NB4 (cell line): ENCODE results near the gene SIAH1.

ENCODE experiments used
- MYC ChIP-seq: IDR thresholded peaks from 2 replicates; pipeline ENCODE4 v1.6.1; 2011; ENCODE audit warnings: low read depth, low read length
- POLR2A ChIP-seq: IDR thresholded peaks from 2 replicates; pipeline ENCODE4 v1.6.1; 2011; ENCODE audit warnings: mild to moderate bottlenecking; ENCODE audit not compliant: insufficient read length; ENCODE audit errors: extremely low read depth
- TF ChIP-seq, protein P1 (sequence below): IDR thresholded peaks from one replicate; pipeline ENCODE4 v1.5.1; 2012; ENCODE audit warnings: low read depth, low read length
- TF ChIP-seq, protein P2 (sequence below): IDR thresholded peaks from 2 replicates; pipeline ENCODE4 v1.6.1; 2011; ENCODE audit warnings: low read depth, low read length

DNA sequence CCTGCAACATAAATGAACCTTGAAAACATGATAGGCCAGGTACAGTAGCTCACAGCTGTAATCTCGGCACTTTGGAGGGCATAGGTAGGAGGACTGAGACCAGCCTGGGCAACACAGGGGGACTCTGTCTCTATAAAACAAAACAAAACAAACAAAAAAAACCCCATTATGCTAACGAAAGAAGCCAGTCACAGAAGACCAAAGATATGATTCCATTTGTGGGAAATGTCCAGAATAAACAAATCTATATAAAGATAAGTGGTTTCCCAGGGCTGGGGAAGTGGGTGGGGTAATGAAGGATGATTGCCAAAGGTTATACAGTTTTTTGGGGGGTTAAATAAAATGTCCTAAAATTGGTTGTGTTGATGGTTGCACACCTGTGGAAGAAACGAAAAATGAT, 36.5 kb upstream of the SIAH1 start:
- TF ChIP-seq, protein P1, sequence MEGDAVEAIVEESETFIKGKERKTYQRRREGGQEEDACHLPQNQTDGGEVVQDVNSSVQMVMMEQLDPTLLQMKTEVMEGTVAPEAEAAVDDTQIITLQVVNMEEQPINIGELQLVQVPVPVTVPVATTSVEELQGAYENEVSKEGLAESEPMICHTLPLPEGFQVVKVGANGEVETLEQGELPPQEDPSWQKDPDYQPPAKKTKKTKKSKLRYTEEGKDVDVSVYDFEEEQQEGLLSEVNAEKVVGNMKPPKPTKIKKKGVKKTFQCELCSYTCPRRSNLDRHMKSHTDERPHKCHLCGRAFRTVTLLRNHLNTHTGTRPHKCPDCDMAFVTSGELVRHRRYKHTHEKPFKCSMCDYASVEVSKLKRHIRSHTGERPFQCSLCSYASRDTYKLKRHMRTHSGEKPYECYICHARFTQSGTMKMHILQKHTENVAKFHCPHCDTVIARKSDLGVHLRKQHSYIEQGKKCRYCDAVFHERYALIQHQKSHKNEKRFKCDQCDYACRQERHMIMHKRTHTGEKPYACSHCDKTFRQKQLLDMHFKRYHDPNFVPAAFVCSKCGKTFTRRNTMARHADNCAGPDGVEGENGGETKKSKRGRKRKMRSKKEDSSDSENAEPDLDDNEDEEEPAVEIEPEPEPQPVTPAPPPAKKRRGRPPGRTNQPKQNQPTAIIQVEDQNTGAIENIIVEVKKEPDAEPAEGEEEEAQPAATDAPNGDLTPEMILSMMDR: no peak
- TF ChIP-seq, protein P2, sequence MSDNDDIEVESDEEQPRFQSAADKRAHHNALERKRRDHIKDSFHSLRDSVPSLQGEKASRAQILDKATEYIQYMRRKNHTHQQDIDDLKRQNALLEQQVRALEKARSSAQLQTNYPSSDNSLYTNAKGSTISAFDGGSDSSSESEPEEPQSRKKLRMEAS: no peak
- TF ChIP-seq POLR2A: no peak
- no peak for TF ChIP-seq MYC
